GM20431 (cell line): ENCODE data around the gene HIVEP1.

ENCODE experiments used
- in situ Hi-C: fragments of 300-500 bp; cut with MseI, MboI; formaldehyde crosslinking; loops from one replicate; pipeline ENCODE4 v1.15.0; 2020; ENCODE audit warnings: low sequenced_read_pairs; ENCODE audit not compliant: unreplicated experiment

HIVEP1 gene

GRCh38 chr6:12208190-12208589 is 196.1 kb downstream of the HIVEP1 start:
- in situ Hi-C loops: no loop called here

- in situ Hi-C loops: no loop called here
Measured at GRCh38 chr6:12208673-12209072, 196.6 kb downstream of the HIVEP1 start.
